NCI-H1694 treated with DMSO at 0.1 percent for 48 hours (cell line): ENCODE data around the gene BLCAP.
A peak's percentile ranks its signal among the peaks of the same experiment; 100 is the strongest.
"Not testable (repeated sequence)": the region's sequence is repeated elsewhere in the genome, so short reads cannot be mapped to it uniquely, and the experiment has no call there.

Source experiments
- DNase-seq: peaks from one replicate; lab custom pipeline; 2025; lab: John Stamatoyannopoulos, UW

Gene BLCAP

GRCh38 chr20:37479925-37480691 lies 47.6 kb downstream of the BLCAP start:
- DNase-seq, result no peak

GRCh38 chr20:37479266-37479665 lies 48.4 kb downstream of the BLCAP start:
- no peak for DNase-seq

- no peak for DNase-seq
Measured at GRCh38 chr20:37477041-37477440, 50.6 kb downstream of the BLCAP start.

- DNase-seq, result peak; percentile 32
Measured at GRCh38 chr20:37475252-37475651, 52.4 kb downstream of the BLCAP start.

GRCh38 chr20:37474386-37474785 lies 53.3 kb downstream of the BLCAP start:
- no peak for DNase-seq

- no peak for DNase-seq
Measured at GRCh38 chr20:37473249-37474000, 54.3 kb downstream of the BLCAP start.

GRCh38 chr20:37472435-37472834 lies 55.2 kb downstream of the BLCAP start:
- DNase-seq, result not testable (repeated sequence)

- no peak for DNase-seq
Measured at GRCh38 chr20:37471741-37472235, 55.9 kb downstream of the BLCAP start.

GRCh38 chr20:37470190-37470589 lies 57.5 kb downstream of the BLCAP start:
- DNase-seq, result not testable (repeated sequence)

- no peak for DNase-seq
Measured at GRCh38 chr20:37469531-37469930, 58.1 kb downstream of the BLCAP start.

- DNase-seq, result no peak
Measured at GRCh38 chr20:37468886-37469285, 58.8 kb downstream of the BLCAP start.
